ENCODE measurements around the gene AQP6. TPM values are rescaled to one million over a fixed set of nuclear protein-coding genes. Genes with fewer than 3 reads are reported as not detected.

The AQP6 gene
- total RNA-seq, 1 donor from 2014 or later, result not detected

DNA sequence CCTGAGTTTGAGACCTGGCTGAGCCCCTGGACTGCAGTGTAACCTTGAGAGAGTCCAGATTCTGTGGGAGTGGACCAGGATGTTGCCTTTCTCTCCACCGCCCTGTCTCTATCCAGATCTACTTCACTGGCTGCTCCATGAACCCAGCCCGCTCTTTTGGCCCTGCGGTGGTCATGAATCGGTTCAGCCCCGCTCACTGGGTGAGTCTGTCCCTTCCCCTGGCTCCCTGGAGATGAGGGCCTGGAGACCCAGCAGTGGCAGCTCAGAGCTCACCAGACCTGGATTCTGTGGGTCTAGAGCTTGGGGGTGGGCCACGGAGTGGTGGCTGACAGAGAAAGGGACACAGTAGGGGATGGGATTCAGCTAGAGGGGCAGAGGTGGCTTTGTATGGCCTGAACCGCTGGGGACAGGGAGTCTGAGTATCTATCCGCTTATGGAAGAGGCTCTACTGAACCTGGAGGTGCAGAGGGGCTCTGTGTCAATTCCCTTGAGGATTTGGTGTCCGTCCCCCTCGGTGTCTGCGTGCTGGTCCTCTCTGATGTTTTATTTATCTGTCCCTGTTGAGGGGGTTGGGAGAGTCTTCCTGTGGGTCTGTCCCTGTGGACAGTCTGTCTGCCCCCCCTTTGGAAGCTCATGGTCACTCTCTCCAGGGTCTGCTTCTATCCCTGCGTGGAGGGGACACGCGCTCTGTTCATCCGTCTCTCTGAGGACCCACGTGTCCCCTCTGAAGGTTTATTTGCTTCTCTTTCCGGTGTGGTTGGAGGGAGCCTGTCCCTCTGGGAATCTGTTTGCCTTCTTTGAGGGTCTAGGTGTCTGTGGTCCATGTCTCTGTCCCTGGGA, 8.6 kb upstream of the AQP6 start:
- intact Hi-C loops (cut with micrococcal nuclease), result no loop called here
- peaks cover 13% of the 10 kb centered on the region for H3K4me1 Mint-ChIP-seq (ENCODE audit: low read depth)
- H3K27ac Mint-ChIP-seq, result no peak overlapping the region
- H3K9me3 Mint-ChIP-seq, result no peaks in the 10 kb centered on the region
- DNase-seq (ENCODE audit: low spot score), result no peak
- peaks cover 48% of the 10 kb centered on the region for H3K27me3 Mint-ChIP-seq (ENCODE audit: low read depth)
- no peak overlapping the region for H3K4me3 Mint-ChIP-seq (ENCODE audit: low read depth)
- H3K36me3 Mint-ChIP-seq (ENCODE audit: low read depth), result peaks cover 3% of the 10 kb centered on the region

DNA sequence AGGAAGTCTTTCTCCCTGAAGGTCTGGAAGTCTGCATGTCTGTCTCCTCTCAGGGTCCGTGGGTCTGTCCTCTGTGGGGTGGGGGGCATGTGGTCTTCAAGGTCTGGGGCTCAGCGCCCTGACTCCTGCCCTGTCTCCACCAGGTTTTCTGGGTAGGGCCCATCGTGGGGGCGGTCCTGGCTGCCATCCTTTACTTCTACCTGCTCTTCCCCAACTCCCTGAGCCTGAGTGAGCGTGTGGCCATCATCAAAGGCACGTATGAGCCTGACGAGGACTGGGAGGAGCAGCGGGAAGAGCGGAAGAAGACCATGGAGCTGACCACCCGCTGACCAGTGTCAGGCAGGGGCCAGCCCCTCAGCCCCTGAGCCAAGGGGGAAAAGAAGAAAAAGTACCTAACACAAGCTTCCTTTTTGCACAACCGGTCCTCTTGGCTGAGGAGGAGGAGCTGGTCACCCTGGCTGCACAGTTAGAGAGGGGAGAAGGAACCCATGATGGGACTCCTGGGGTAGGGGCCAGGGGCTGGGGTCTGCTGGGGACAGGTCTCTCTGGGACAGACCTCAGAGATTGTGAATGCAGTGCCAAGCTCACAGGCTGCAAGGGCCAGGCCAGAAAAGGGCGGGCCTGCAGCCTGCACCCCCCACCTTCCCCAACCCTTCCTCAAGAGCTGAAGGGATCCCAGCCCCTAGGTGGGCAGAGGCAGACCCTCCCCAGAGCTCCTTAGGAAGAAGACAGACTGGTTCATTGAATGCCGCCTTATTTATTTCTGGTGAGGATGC, 7.7 kb upstream of the AQP6 start:
- peaks cover 40% of the 10 kb centered on the region for H3K27me3 Mint-ChIP-seq (ENCODE audit: low read depth)
- H3K36me3 Mint-ChIP-seq (ENCODE audit: low read depth), result peaks cover 3% of the 10 kb centered on the region
- no peak overlapping the region for H3K4me3 Mint-ChIP-seq (ENCODE audit: low read depth)
- H3K9me3 Mint-ChIP-seq, result no peaks in the 10 kb centered on the region
- intact Hi-C loops (cut with micrococcal nuclease), result no loop called here
- DNase-seq (ENCODE audit: low spot score), result no peak
- H3K4me1 Mint-ChIP-seq (ENCODE audit: low read depth), result peaks cover 13% of the 10 kb centered on the region
- H3K27ac Mint-ChIP-seq, result no peak overlapping the region

DNA sequence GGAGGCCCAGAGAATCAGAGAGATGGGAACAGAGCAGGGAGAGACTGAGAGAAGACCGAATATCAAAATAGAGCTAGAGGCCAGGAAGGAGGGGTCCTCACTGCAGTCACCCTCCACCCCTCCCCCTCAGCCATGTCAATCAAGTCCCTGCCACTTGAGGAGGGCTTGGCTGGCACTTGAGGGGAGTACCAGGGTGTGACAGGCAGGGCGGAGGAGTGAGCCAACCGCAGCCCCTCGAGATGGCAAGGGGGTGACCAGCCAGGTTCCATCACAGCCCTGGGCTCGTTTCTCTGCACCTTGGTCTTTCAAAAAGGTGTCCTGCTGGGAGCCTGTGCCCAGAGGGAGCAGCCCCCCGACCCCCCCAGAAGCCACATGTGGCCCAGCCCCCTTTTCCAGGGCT, 6.9 kb upstream of the AQP6 start:
- peaks cover 6% of the 10 kb centered on the region for H3K4me1 Mint-ChIP-seq (ENCODE audit: low read depth)
- no peaks in the 10 kb centered on the region for H3K36me3 Mint-ChIP-seq (ENCODE audit: low read depth)
- no peaks in the 10 kb centered on the region for H3K9me3 Mint-ChIP-seq
- no peak overlapping the region for H3K27ac Mint-ChIP-seq
- peaks cover 32% of the 10 kb centered on the region for H3K27me3 Mint-ChIP-seq (ENCODE audit: low read depth)
- H3K4me3 Mint-ChIP-seq (ENCODE audit: low read depth), result no peak overlapping the region
- no peak for DNase-seq (ENCODE audit: low spot score)
- intact Hi-C loops (cut with micrococcal nuclease), result no loop called here

DNA sequence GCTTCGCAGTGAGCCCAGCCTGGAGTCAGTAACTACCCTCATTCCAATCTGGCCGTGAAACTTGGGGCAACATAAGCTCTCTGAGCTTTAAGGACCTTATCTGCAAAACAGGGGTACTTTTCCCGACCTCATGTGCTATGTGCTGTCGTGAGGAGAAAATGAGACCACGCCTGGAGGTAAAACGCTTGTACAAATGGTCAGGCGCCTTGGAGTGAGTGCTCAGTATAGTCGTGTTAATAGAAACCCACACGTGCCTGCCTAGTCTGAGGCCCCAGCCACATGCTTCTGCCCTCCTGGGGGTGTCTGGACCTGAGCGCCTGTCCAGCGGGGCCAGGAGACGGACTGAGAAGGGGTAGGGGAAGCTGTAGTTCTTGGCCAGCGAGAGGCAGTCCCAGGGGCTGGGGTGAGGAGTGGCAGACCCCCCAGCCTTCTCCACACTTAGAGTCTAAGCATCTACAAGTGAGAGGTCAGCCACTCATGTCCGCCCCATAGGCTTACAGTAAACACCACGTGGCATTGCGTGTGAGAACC, 6.2 kb upstream of the AQP6 start:
- H3K36me3 Mint-ChIP-seq (ENCODE audit: low read depth), result no peaks in the 10 kb centered on the region
- intact Hi-C loops (cut with micrococcal nuclease), result loop anchor here (1.0 kb wide), 2 partner anchors 90 to 104 kb away; no protein-coding TSS in a partner anchor
- H3K4me3 Mint-ChIP-seq (ENCODE audit: low read depth), result no peak overlapping the region
- no peak for DNase-seq (ENCODE audit: low spot score)
- peaks cover 6% of the 10 kb centered on the region for H3K4me1 Mint-ChIP-seq (ENCODE audit: low read depth)
- H3K27me3 Mint-ChIP-seq (ENCODE audit: low read depth), result peaks cover 32% of the 10 kb centered on the region
- H3K9me3 Mint-ChIP-seq, result no peaks in the 10 kb centered on the region
- no peak overlapping the region for H3K27ac Mint-ChIP-seq

DNA sequence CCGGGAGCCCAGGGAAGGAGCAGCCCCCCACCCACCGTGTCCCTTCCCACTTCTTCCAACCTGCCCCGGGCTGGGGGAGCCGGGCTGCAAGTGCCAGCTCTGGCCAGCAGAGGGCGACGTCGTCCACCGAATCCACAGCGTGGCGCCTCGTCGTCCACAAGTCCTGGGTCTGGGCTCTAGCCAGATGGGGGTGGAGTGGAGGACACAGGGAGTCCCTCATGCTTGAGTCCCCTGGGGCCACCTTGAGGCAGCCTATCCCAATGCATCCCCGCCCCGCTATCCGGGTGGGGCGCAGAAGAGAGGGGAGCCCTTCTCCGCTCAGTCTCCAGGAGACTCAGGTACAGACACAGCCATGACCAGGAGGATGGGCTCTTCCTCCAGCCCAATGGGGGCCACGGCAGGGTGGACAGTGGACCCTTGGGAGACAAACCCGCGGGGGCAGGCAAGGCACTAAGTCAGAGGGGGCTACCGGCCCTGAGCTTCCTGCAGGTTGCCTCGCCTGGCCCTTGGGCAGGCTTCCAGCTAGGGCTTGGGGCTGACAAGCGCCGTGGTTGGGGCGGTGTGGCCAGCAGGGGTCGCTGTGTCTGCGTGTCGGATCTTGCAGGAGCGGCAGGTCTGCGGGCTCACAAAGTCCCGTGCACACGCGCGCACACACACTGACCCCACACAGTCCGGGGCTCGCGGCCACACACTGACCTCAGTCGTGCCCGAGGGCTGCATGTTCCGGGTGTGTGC, 5.5 kb upstream of the AQP6 start:
- DNase-seq (ENCODE audit: low spot score), result peak; percentile 86
- H3K4me1 Mint-ChIP-seq (ENCODE audit: low read depth), result peaks cover 6% of the 10 kb centered on the region
- H3K27me3 Mint-ChIP-seq (ENCODE audit: low read depth), result peaks cover 32% of the 10 kb centered on the region
- H3K9me3 Mint-ChIP-seq, result no peaks in the 10 kb centered on the region
- H3K4me3 Mint-ChIP-seq (ENCODE audit: low read depth), result peak overlapping the region; percentile 63
- no peaks in the 10 kb centered on the region for H3K36me3 Mint-ChIP-seq (ENCODE audit: low read depth)
- H3K27ac Mint-ChIP-seq, result no peak overlapping the region
- intact Hi-C loops (cut with micrococcal nuclease), result loop anchor here (1.0 kb wide), 2 partner anchors 89 to 103 kb away; no protein-coding TSS in a partner anchor

DNA sequence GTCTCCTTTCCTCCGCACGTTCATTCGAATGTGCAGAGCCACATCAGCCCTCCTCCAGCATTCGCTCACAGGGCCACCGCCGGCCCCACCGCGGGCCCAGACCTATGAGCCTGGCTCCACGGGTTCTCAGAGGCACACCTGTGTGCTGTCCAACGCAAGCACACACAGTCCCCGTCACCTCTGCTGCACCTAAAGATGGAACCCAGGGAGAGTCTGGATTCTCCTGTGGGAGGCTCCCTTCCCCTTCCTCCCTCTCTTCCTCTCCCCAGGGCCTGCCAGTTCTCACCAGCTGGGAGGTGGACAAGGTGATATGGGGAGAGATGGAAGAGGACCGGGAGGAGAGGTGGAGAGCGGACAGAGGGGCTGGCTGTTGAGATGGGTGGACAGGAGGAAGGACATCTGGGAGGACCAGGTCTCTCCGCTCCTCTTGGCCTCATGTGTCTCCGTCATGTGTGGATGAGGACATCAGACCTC, 4.9 kb upstream of the AQP6 start:
- peak overlapping the region; percentile 63 for H3K4me3 Mint-ChIP-seq (ENCODE audit: low read depth)
- intact Hi-C loops (cut with micrococcal nuclease), result loop anchor here (1.0 kb wide), 2 partner anchors 88 to 102 kb away; no protein-coding TSS in a partner anchor

DNA sequence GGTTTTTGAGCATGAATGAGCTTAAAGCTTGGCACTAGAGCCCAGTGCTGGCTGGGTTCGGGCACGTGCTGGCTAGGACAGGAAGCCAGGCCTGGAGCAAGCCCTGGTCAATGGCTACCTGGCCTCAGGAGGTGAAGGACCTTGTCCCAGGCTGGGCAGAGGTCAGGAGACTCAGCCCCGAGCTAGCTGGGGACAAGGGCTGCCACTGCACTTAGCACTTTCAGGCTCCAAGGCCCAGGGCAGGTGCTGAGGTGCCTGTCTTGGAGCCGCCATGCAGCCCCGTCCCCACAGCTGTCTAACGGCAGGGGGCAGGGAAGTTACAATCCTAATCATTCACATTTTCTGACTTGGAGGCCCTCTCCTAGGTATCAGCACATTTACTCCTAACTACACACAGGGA, 4.3 kb upstream of the AQP6 start:
- Mint-ChIP-seq H3K27me3 (ENCODE audit: low read depth) (peaks cover 23% of the 10 kb centered on the region), H3K9me3 (no peaks in the 10 kb centered on the region), H3K27ac (no peak overlapping the region), H3K4me3 (ENCODE audit: low read depth) (no peak overlapping the region), H3K36me3 (ENCODE audit: low read depth) (no peaks in the 10 kb centered on the region), H3K4me1 (ENCODE audit: low read depth) (peaks cover 6% of the 10 kb centered on the region)
- no peak for DNase-seq (ENCODE audit: low spot score)
- intact Hi-C loops (cut with micrococcal nuclease), result no loop called here

More for the DNA sequence above, 4.9 kb upstream of the AQP6 start:
- H3K27ac Mint-ChIP-seq, result no peak overlapping the region
- H3K9me3 Mint-ChIP-seq, result no peaks in the 10 kb centered on the region
- H3K36me3 Mint-ChIP-seq (ENCODE audit: low read depth), result no peaks in the 10 kb centered on the region
- peaks cover 27% of the 10 kb centered on the region for H3K27me3 Mint-ChIP-seq (ENCODE audit: low read depth)
- no peak for DNase-seq (ENCODE audit: low spot score)
- peaks cover 6% of the 10 kb centered on the region for H3K4me1 Mint-ChIP-seq (ENCODE audit: low read depth)

DNA sequence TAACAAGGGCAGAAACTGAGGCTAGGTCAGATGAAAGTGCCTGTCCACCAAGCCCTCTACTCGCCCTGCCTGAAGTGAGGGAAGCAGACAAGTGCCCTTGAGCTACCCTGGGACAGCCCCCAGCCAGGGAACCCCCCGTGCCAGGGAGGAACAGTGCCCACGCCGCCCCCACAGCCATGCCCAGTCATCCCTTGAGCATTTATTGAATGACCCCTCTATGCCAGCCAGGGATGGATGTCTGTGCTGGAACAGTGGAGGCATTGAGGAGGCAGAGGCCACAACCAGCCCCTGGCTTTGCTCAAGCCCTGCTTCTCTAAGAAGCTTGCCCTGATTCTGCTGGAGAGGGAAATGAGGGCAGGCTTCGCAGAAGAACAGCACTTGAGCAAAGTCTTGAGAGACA, 3.7 kb upstream of the AQP6 start:
- Mint-ChIP-seq H3K36me3 (ENCODE audit: low read depth) (no peaks in the 10 kb centered on the region), H3K27me3 (ENCODE audit: low read depth) (peaks cover 19% of the 10 kb centered on the region), H3K27ac (no peak overlapping the region), H3K4me1 (ENCODE audit: low read depth) (peaks cover 6% of the 10 kb centered on the region), H3K9me3 (no peaks in the 10 kb centered on the region), H3K4me3 (ENCODE audit: low read depth) (no peak overlapping the region)
- no peak for DNase-seq (ENCODE audit: low spot score)
- intact Hi-C loops (cut with micrococcal nuclease), result no loop called here

DNA sequence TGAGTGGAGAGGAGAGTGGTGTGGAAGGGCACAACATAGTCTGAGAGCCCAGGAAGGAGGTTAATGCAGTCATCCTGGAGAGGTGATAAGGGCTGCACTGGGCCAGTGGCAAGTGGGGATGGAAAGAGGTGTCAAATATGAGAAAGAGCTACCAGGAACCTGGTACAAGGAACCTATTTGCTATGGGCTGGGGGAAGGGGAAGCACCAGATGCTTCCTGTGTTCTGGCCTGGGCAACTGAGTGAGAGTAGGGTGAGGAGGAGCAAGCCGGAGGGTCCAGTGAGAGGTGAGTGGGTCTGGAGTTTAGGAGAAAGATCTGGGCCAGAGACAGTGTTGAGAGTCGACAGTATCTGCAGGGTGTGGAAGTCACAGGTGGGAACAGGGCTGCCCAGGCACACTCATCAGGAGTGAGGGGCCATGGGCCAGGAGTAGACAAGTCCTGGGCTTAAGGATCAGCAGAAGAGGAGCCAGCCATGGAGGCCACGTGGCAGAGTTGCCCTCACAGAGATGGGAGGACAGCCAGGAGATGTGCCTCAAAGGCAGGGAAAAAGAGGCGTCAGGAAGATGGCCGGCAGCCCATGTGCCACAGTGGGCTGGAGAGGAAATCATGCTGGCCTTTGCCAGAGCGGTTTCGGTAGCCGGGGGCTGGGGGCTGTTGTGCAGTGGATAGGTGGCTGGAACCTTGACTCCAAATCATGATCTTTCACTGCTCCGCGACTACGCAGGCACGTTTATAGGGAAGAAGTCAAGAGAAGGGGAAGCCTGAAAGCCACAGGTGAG, 2.9 kb upstream of the AQP6 start:
- Mint-ChIP-seq H3K27ac (no peak overlapping the region), H3K4me1 (ENCODE audit: low read depth) (peaks cover 6% of the 10 kb centered on the region), H3K36me3 (ENCODE audit: low read depth) (no peaks in the 10 kb centered on the region), H3K27me3 (ENCODE audit: low read depth) (peaks cover 13% of the 10 kb centered on the region), H3K9me3 (no peaks in the 10 kb centered on the region), H3K4me3 (ENCODE audit: low read depth) (no peak overlapping the region)
- DNase-seq (ENCODE audit: low spot score), result no peak
- intact Hi-C loops (cut with micrococcal nuclease), result no loop called here

DNA sequence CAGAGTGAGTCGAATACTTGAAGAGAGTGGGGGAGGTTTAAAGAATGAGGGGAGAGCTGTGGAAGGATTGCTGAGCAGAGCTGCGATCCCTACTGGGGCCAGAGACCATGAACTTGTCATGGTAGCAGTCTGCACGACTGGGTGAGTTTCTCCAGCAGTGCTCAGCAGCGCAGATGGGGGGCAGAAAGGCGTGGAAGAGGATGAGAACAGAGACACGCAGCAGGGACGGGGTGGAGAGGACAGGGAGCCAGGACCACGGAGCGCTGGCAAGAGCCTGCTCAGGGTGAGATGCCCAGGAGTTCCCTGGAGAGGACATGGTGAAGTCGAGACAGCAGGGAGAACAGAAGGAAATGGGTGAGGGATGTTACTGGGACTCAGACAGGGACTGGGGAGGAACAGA, 2.1 kb upstream of the AQP6 start:
- H3K36me3 Mint-ChIP-seq (ENCODE audit: low read depth), result no peaks in the 10 kb centered on the region
- H3K27me3 Mint-ChIP-seq (ENCODE audit: low read depth), result peaks cover 8% of the 10 kb centered on the region
- DNase-seq (ENCODE audit: low spot score), result no peak
- no peak overlapping the region for H3K4me3 Mint-ChIP-seq (ENCODE audit: low read depth)
- intact Hi-C loops (cut with micrococcal nuclease), result no loop called here
- H3K4me1 Mint-ChIP-seq (ENCODE audit: low read depth), result peaks cover 6% of the 10 kb centered on the region
- no peak overlapping the region for H3K27ac Mint-ChIP-seq
- no peaks in the 10 kb centered on the region for H3K9me3 Mint-ChIP-seq

DNA sequence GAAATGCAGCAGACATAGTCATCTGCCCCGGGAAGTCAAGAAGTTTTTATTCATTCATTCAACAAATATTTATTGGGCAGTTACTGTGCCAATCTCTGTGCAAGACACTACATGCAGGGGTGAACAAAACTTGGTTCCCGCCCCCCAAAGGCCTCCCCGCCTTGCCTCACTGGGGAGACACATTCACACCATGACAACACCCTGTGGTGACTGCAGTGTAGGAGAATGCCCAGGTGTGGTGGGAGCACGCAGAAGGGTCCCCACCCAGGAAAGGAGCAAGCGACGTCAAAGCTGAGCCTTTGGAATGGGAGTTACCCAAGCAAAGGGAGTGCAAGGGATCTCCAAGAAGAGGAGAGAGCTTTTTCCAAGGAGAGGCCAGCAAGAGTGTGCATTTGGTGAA, 1.6 kb upstream of the AQP6 start:
- Mint-ChIP-seq H3K27me3 (ENCODE audit: low read depth) (peaks cover 6% of the 10 kb centered on the region), H3K27ac (no peak overlapping the region), H3K4me1 (ENCODE audit: low read depth) (peaks cover 6% of the 10 kb centered on the region), H3K9me3 (no peaks in the 10 kb centered on the region), H3K36me3 (ENCODE audit: low read depth) (no peaks in the 10 kb centered on the region), H3K4me3 (ENCODE audit: low read depth) (no peak overlapping the region)
- DNase-seq (ENCODE audit: low spot score), result no peak
- intact Hi-C loops (cut with micrococcal nuclease), result no loop called here

DNA sequence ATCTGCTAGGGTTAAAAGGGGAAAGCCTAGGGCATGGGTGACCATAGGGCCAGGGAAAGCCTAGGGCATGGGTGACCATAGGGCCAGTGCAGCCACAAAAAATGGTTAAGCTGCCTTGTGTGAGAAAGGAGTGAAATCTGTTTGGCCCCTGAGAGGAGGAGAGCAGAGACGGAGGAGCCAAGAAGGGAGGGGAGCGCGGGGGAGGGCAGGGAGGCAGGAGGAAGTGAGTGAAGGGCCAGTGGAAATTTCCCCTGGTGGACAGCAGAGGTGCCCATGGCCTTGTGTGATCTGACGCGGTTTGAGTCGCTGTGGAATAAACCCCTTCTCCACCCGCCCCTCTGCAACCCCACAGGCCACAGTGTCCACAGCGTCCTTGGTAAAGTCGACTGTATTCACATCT, 618 bp upstream of the AQP6 start:
- no peak for DNase-seq (ENCODE audit: low spot score)
- H3K9me3 Mint-ChIP-seq, result no peaks in the 10 kb centered on the region
- no peaks in the 10 kb centered on the region for H3K36me3 Mint-ChIP-seq (ENCODE audit: low read depth)
- H3K4me3 Mint-ChIP-seq (ENCODE audit: low read depth), result no peak overlapping the region
- peaks cover 4% of the 10 kb centered on the region for H3K4me1 Mint-ChIP-seq (ENCODE audit: low read depth)
- intact Hi-C loops (cut with micrococcal nuclease), result no loop called here
- no peak overlapping the region for H3K27ac Mint-ChIP-seq
- H3K27me3 Mint-ChIP-seq (ENCODE audit: low read depth), result peaks cover 1% of the 10 kb centered on the region

Measured in activated T-helper 2 cell treated with anti-CD3 and anti-CD28 coated beads, Interferon-gamma antibody, Interleukin-2, Interleukin-4, amounts not matched to agents 10 μg/mL and 5 μg/mL and 100 μg/mL, durations not matched to agents 14 hours and 24 hours and 36 hours (primary cell).